DMS53 treated with DMSO at 0.1 percent for 48 hours (cell line): ENCODE results near the gene TNIP1.

ENCODE experiments used
- DNase-seq: peaks from one replicate; lab custom pipeline; 2025; ENCODE audit not compliant: unreplicated experiment; lab: John Stamatoyannopoulos, UW

TNIP1 gene

GRCh38 chr5:151066920-151067319, 13.9 kb downstream of the TNIP1 start:
- no peak for DNase-seq

GRCh38 chr5:151065609-151066008, 15.2 kb downstream of the TNIP1 start:
- no peak for DNase-seq

GRCh38 chr5:151064916-151065499, 15.8 kb downstream of the TNIP1 start:
- no peak for DNase-seq

GRCh38 chr5:151063142-151063989, 17.5 kb downstream of the TNIP1 start:
- no peak for DNase-seq

GRCh38 chr5:151062405-151063141, 18.3 kb downstream of the TNIP1 start:
- no peak for DNase-seq

GRCh38 chr5:151060742-151061141, 20.1 kb downstream of the TNIP1 start:
- no peak for DNase-seq

GRCh38 chr5:151058891-151059489, 21.8 kb downstream of the TNIP1 start:
- no peak for DNase-seq

- DNase-seq, result no peak
These were observed 22.5 kb downstream of the TNIP1 start for GRCh38 chr5:151058301-151058700.

- DNase-seq, result no peak
These were observed 24.2 kb downstream of the TNIP1 start for GRCh38 chr5:151056379-151057325.

- DNase-seq, result no peak
These were observed 25.5 kb downstream of the TNIP1 start for GRCh38 chr5:151055336-151055735.

GRCh38 chr5:151054709-151055108, 26.1 kb downstream of the TNIP1 start:
- DNase-seq, result no peak

- no peak for DNase-seq
These were observed 26.9 kb downstream of the TNIP1 start for GRCh38 chr5:151053796-151054462.

GRCh38 chr5:151052836-151053235, 28.0 kb downstream of the TNIP1 start:
- DNase-seq, result no peak

- no peak for DNase-seq
These were observed 28.8 kb downstream of the TNIP1 start for GRCh38 chr5:151051931-151052608.

GRCh38 chr5:151051066-151051930, 29.5 kb downstream of the TNIP1 start:
- DNase-seq, result peak; percentile 39

GRCh38 chr5:151048526-151048925, 32.3 kb downstream of the TNIP1 start:
- no peak for DNase-seq

GRCh38 chr5:151047814-151048425, 32.9 kb downstream of the TNIP1 start:
- DNase-seq, result no peak
